Hematopoietic multipotent progenitor cell treated with erythropoietin and hydrocortisone succinate and interleukin-3 and kit ligand, for 4 days (in vitro differentiated cells): ENCODE results near the gene NTS.
A peak's percentile ranks its signal among the peaks of the same experiment; 100 is the strongest.

ENCODE experiments used
- DNase-seq: peaks from one replicate; pipeline ENCODE4 v3.0.0-alpha.2; 2015

The NTS gene

GRCh38 chr12:85923767-85924331 is 49.8 kb downstream of the NTS start:
- peak; percentile 51 for DNase-seq

DNA sequence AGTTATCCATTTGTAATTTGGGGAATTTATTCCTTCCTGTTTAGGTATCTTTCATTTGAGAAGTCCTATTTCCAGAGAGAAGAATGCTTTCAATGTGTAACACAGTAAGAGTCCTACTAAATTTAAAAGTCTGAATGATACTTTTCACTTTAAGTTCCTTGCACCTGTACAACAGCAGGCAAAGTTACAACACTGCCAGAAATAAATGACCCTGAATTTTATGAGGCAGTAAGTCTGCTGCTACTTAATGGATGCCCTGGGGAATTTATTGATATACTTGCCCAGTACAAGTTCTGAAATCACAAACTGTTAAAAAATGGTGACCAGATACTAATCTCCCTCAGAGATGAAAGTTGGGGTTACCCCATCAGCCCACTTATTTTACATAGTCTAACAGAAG is 53.1 kb downstream of the NTS start:
- no peak for DNase-seq
